HL-60/S4 (cell line): ENCODE data around the gene BMERB1.
"Not testable (repeated sequence)": the region's sequence is repeated elsewhere in the genome, so short reads cannot be mapped to it uniquely, and the experiment has no call there.

Experiments used
- in situ Hi-C: fragments of 300-500 bp; cut with MboI; formaldehyde crosslinking; loops from 2 replicates; pipeline ENCODE4 v1.14.3; 2022; ENCODE audit warnings: low sequenced_read_pairs

Gene BMERB1

DNA sequence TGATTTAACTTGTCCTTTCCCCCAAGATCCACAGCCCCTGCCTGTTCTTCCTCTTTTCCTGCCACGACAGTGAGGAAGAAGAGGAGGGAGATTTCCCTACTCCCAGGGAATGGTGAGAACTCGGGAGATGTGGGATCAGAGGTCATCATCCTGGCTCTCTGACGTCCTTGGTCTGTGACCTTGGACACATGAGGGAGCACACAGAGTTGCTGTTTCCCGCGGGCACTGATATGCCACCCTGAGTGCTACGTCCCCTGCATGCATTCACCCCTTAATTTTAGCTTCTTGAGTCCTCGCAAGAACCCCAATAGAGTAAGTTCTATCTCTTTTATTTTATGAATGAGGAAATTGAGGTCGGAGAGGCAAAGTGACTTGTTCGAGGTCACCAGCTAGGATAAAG lies 85.4 kb downstream of the BMERB1 start:
- in situ Hi-C loops: loop anchor here (10.0 kb wide), 1 partner anchor 185 kb away; no protein-coding TSS in a partner anchor

DNA sequence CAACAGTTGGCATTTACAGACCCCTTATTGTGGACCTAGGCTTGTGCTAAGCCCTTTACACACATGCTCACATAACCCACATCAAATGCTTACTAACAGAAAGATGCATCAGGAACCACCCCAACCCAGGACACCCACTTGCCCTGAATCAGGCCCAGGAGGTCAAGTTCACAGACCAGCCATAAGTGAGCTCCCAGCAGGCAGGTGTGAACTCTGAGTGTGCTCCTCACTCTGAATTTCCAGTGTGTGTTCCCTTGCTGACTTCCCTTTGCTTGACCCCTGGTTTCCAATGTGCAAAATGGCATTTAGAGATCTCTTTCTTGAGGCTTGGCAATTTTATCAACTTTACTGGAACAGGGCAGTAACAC lies 87.0 kb downstream of the BMERB1 start:
- in situ Hi-C loops: loop anchor here (10.0 kb wide), 1 partner anchor 183 kb away; no protein-coding TSS in a partner anchor

DNA sequence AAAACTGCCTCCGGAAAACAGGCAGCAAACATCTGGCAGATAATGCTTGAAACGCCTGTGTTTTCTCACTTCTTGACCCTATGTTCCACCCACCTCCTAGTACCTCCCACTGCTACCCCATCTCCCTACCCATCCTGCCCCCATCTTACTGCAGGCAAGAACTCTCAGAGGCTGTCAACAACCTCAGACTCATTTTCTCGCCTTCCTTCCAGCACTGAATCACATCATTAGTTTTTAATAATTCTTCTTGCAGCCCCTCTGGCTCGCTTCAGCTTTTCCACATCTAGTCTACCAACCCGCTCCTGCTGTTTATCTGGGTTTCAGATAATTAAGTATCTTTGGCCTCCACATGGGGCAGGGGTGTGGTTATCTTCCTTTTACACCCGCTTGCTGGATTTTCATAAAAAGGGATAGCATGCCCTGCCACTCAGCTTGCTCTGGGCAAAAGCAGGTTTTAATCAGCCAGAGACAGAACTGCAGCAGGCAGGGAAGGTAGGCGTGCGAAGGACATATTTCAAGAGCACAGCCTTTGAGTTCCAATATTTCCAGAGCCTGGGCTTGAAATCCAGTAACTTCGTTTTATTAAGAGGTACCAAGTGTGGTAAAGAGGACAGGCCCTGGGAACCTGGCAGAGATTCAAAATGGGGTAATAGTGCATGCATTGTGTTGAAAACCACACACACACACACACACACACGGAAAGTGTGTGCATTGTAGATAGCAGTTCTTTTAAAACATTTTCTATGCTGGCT lies 87.5 kb downstream of the BMERB1 start:
- in situ Hi-C loops: loop anchor here (10.0 kb wide), 1 partner anchor 183 kb away; no protein-coding TSS in a partner anchor

DNA sequence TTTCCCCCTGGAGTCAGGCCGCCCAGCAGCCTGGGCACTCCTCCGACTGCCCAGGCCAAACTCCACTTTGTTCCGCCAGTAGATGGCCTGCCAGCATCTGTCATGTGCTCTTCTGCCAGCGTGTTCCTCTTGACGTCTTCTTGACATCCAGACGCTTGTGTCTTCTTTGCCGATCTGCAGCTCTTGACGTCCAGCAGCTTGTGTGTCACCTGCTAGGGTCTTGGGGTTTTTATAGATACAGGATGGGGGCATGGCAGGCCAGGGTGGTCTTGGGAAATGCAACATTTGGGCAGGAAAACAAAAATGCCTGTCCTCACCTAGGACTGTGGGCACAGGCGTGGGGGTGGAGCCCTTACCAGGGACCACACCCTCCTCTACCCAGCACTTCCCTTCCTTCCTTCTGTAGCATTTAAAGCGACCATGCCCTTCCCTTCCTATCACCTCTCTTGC lies 88.7 kb downstream of the BMERB1 start:
- in situ Hi-C loops: loop anchor here (10.0 kb wide), 1 partner anchor 182 kb away; no protein-coding TSS in a partner anchor

DNA sequence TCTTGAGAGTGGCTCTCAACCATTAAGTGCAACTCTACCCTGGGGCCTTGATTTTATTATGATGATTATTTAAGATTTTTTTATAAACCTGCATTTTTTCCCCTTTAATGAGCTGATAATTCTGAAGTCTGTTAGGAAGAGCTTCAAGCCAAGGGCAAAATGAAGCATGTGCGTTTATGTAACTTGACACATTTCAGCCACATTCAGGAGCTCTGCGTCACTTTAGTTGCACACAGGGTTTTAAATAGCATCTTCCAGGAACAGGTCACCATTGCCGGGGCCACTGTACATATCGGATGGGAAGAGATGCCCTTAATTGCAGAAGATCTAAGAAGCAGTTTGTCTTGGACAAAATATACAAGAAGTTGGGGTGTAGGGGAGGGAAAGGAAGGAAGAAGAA lies 89.6 kb downstream of the BMERB1 start:
- in situ Hi-C loops: loop anchor here (10.0 kb wide), 1 partner anchor 181 kb away; no protein-coding TSS in a partner anchor

DNA sequence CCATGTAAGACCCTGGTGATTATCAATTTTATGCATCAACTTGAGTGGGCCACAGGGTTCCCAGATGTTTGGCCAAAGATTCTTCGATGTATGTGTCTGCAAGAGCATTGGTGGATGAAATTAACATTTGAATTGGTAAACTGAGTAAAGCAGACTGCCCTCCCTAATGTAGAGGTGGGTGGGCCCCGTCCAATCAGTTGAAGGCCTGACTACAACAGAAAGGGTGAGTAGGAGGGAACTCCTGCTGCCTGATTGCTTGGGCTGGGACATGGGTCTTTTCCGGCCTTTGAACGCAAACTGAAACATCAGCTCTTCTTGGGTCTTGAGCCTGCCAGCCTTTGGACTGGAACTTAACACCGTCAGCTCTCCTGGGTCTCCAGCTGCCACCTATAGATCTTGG lies 90.6 kb downstream of the BMERB1 start:
- in situ Hi-C loops: loop anchor here (10.0 kb wide), 1 partner anchor 180 kb away; no protein-coding TSS in a partner anchor

DNA sequence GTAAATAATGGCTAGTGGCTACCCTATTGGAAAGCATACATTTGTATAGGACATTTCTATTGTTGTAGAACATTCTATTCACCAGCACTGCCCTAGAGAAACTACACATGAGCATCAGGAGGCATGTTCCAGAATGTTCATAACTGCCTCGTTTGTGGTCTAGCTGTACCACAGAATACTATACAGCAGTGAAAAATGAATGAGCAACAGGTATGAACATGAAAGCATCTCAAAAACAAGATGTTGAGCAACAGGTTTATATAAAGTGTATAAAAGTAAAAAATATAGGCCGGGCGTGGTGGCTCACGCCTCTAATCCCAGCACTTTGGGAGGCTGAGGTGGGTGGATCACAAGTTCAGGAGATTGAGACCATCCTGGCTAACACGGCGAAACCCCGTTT lies 91.7 kb downstream of the BMERB1 start:
- in situ Hi-C loops: loop anchor here (10.0 kb wide), 1 partner anchor 179 kb away; no protein-coding TSS in a partner anchor

DNA sequence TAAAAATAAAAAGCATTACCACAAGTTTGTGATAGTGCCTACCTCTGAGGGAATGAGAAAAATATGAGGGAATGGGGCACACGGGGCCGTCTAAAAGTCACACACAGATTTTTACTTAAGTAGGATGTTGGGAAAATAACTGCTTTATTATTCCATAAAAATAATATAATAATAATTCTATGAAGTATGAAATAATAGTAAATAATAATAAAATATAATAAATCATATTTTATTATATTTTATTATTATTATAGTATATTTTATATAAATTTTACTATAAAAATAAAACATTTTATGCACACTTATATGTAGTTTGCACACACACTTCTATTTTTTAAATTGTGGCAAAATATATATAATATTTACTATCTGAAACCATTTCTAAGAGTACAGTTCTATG lies 92.3 kb downstream of the BMERB1 start:
- in situ Hi-C loops: loop anchor here (10.0 kb wide), 1 partner anchor 178 kb away; no protein-coding TSS in a partner anchor

DNA sequence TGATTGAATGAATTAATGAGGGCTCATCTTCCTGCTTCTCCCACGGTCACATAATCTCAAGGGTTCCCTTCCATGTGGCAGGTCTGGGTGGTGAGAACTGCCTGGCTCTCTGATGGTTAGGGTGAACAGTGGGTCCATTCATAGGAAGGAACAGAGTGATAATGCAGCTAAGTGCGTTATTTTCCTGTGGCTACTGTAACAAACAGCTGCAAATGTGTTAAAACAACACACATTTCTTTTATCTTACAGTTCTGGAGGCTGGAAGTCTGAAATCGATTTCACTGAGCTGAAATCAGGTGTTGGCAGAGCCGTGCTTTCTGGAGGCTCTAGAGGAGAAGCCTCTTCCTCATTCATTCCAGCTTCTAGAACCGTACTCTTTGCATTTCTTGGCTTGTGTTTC lies 95.3 kb downstream of the BMERB1 start:
- in situ Hi-C loops: loop anchor here (10.0 kb wide), 1 partner anchor 175 kb away; no protein-coding TSS in a partner anchor

DNA sequence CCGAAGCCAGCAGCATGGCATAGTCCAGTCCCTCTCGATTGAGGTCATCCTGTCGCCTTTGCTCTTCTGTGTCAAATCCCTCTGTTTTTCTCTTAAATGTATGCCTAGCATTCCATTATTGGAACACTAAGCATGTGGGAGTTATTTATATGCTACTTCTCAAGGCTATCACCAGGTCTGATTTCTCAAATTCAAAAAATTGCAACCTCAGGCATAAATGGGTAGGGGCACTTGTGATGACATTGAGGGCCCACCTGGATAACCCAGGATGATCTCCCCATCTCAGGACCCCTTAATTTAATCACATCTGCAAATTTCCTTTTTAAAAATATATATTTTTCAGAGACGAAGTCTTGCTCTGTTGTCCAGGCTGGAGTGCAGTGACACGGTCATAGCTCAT lies 95.7 kb downstream of the BMERB1 start:
- in situ Hi-C loops: no loop called here

DNA sequence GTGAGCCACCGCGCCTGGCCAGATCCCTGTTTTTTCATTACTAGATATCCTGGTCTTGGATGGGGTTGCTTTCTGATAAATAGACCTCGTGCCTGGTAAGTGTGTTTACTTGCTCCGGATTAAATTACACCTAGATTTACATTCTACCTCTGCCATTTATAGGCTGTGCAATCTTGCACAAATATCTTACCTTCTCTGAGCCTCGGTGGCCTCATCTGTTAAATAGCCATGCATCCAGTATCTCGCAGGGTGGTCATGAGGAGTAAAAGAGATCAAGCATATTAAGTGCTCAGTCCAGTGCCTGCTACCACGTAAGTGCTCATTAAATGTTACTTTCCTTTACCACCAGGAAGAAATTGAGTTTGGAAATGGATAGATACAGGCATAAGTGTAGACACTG lies 98.4 kb downstream of the BMERB1 start:
- in situ Hi-C loops: no loop called here

DNA sequence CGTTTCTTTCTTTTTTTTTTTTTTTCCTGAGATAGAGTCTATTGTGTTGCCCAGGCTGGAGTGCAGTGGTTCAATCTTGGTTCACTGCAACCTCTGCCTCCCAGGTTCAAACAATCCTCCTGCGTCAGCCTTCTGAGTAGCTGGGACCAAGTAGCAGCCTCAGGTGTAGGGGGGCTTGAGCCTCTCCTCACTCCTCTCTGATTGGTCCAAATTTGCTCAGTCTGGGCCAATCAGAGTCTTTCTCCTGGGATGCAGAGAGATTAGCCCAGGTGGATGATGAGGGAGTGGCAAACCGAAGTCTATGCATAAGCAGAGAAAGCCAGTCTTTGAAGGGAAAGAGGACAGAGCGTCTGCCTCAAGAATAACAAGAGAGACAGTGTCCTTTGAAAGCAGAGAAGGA lies 99.0 kb downstream of the BMERB1 start:
- in situ Hi-C loops: no loop called here

DNA sequence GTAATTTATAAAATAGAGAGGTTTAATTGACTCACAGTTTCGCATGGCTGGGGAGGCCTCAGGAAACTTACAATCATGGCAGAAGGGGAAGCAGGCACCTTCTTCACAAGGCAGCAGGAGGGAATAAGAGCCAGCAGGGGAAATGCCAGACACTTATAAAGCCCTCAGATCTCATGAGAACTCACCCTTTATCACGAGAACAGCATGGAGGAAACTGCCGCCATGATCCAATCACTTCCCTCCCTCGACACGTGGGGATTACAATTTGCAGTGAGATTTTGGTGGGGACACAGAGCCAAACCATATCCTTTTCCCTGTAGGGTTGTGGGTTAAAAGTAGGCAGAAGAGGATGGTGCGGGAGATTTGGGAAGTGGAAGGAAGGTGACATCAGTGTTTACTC lies 101.4 kb downstream of the BMERB1 start:
- in situ Hi-C loops: no loop called here

DNA sequence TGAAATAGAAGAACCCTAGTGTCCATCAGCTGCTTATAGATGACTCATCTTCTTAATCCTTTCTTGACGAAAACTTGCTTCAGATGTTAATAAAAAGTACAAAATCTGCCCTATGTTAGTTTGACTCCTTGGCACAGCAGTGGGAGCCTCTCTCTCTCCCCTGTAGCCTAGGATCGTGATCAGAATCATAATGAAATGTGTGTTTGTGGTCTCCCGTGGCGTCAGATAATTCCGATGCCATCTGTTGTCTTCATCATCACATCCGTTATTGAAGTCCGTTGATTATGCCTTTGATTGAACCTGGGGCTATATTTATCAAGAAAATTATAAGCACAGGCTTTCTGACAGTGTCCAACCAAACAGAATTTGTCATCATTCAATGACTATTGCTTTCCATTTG lies 102.5 kb downstream of the BMERB1 start:
- in situ Hi-C loops: no loop called here

DNA sequence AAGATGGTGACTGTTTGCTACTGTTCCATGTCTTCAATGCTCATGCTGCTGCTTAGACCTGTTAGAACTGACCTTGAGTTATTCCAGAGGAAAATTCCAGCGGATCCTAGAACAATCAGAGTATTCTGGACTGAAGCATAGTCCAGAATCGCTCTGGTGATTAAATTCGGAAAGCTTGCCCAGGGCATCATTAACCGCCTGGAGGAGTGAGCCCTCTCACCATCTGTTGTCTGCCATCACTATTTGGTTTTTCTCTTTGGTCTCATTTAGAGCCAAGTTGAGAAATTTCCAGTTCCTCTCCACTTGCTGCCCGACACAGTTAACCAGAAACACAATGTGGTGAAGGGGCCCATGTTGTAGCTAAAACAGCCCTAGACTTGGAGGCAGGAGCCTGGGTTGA lies 104.1 kb downstream of the BMERB1 start:
- in situ Hi-C loops: no loop called here

DNA sequence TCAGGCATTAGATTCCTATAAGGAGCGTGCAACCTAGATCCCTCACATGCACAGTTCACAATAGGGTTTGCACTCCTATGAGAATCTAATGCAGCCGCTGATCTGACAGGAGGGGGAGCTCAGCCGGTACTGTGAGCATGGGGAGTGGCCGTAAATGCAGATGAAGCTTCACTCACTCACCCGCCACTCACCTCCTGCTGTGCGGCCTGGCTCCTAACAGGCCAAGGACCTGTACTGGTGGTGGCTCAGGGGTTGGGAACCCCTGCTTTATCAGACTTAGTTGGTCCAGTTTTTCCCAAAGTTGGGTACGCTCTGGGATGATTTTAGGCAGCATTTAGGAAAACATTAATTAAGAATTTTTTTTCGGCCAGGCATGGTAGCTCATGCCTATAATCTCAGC lies 104.8 kb downstream of the BMERB1 start:
- in situ Hi-C loops: no loop called here

DNA sequence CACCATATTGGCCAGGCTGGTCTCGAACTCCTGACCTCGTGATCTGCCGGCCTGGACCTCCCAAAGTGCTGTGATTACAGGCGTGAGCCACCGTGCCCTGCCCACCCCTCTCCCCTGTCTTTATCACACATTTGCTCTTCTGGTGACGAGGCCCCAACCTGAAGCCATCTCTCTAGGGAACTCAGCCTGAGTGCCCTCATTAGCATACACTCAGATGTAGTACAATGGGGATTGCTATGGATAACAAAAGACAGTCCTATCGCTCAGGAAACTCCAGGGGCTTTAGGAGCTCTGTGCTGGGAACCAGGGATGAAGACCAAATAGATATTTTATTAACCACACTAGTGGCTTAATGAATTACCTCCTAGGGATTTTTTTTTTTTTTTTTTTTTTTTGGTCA lies 107.9 kb downstream of the BMERB1 start:
- in situ Hi-C loops: no loop called here

DNA sequence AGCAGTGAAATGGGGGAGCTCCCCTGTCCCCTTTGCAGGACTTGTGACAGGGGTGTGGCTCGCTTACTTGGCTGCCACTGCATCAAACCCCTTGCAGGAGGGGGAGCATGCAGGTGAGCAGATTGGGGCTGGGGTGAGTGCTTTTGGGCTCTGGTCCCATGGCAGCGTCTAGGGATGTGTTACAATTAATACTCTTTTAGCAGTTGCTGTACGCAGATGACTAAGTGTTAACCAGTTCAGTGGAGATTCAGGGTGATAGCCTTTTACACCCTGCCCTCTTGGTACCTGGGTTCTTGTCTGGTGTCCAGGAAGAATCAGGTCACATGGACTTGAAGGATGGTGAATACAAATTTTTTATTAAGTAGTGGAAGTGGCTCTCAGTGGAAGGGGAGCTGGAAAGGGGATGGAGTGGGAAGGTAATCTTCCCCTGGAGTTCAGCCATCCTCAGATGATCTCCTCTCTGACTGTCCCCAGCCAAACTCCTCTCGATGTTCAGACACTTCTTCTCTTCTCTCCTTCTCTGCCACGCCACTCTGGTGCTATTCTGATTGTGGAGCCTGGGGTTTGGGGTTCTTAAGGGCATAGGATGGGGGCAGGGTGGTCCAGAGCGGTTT lies 108.5 kb downstream of the BMERB1 start:
- in situ Hi-C loops: no loop called here

DNA sequence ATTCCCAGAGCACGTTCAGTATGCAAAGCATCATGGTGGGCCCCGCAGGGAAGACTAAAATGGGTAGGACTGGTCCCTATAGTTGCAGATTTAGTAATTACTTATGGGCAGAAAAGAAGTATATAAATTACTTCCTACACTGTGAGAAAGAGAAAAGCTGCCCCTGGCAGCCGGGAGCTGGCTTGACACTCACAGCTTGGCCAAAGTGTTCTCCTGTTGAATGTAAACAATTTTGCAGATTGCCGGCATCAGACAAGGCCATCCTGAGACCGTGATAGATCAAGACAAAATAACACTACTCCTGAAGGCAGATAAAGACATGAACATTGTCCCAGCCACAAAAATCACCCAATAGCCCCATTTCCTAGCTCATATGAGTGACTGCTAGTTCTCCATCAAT lies 110.0 kb downstream of the BMERB1 start:
- in situ Hi-C loops: no loop called here

DNA sequence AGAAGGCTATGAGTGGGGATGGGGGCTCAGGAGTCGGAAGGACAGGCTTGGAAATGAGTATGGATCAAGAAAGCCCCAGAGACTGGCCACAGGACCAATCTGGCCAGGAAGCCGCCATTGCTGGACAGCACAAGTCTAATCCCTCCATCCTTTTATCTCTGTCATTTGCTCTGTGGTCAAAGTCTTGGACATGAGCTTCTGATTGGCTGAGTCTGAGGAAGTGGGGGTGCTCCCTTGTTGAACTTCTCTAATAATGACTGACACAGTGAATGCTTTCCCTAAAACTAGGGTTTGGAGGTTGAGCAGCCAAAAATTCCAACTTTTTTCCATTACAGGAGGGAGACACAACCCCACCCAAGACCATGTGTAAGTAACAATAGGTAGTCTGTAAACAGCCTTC lies 111.2 kb downstream of the BMERB1 start:
- in situ Hi-C loops: no loop called here

DNA sequence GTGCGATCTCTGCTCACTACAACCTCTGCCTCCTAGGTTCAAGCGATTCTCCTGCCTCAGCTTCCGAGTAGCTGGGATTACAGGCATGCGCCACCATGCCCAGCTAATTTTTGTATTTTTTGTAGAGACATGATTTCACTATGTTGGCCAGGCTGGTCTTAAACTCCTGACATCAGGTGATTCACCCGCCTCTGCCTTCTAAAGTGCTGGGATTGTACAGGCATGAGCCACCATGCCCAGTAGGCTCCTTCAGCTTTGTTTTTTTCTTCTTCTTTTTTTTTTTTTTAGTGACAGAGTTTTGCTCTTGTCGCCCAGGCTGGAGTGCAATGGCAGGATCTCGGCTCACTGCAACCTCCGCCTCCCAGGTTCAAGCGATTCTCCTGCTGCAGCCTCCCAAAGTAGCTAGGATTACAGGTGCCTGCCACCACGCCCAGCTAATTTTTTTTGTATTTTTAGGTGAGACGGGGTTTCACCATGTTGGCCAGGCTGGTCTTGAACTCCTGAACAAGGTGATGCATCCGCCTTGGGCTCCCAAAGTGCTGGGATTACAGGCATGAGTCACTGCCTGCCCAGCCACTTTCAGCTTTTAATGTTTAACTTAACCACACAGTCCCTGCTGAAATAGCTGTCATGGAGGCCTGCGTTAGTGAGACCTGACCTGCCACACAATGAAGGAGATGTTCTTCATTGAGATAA lies 112.8 kb downstream of the BMERB1 start:
- in situ Hi-C loops: not testable (repeated sequence)

DNA sequence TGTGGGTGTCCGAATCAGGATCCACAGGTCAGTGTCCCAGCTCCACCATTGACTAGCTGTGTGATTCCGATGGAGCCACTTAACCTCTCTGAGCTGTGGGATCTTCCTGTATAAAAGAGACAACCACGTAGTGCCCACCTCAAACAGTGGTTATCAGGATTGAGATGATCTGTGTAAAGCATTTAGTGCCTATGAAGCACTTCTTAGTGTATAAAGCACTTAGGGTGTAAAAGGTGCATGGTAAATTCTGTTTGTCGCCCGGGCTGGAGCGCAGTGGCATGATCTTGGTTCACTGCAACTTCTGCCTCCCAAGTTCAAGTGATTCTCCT lies 113.3 kb downstream of the BMERB1 start:
- in situ Hi-C loops: no loop called here
